Upper lobe of right lung (tissue), 1 donor: ENCODE data around the gene DEAF1. TPM values are rescaled to one million over a fixed set of nuclear protein-coding genes. Genes with fewer than 3 reads are reported as not detected.

Experiments used
- ATAC-seq: fragments of 200-7000 bp; cut with Tn5 transposase; one replicate; pipeline ENCODE4 v1.9.1; 2020; ENCODE audit warnings: mild to moderate bottlenecking, moderate library complexity
- DNase-seq: peaks from one replicate; pipeline ENCODE4 v3.0.0-alpha.2; 2020
- H3K27ac ChIP-seq: fragments of 200-600 bp; one replicate; pipeline ENCODE4 v1.8.0; 2022
- H3K27me3 ChIP-seq: fragments of 200-600 bp; one replicate; pipeline ENCODE4 v1.8.0; 2022; ENCODE audit warnings: mild to moderate bottlenecking
- H3K36me3 ChIP-seq: fragments of 200-600 bp; one replicate; pipeline ENCODE4 v1.8.0; 2022
- H3K4me1 ChIP-seq: fragments of 200-600 bp; one replicate; pipeline ENCODE4 v1.8.0; 2022
- H3K4me3 ChIP-seq: fragments of 200-600 bp; one replicate; pipeline ENCODE4 v1.8.0; 2022; ENCODE audit warnings: mild to moderate bottlenecking
- H3K9me3 ChIP-seq: fragments of 200-600 bp; one replicate; pipeline ENCODE4 v1.8.0; 2022
- intact Hi-C: fragments of 100-400 bp; cut with DNase I; formaldehyde crosslinking; loops from one replicate; pipeline ENCODE4 v1.11.0; 2022
- total RNA-seq: library from RNA; stranded (reverse); fragmentation: NEBNext Ultra II Directional; extraction: Animal tissue kit (Norgen Biotek cat#: 25700); gene quantifications from one replicate; pipeline ENCODE4 v1.2.1, GENCODE V29; 2021
- TF ChIP-seq, protein P1 (sequence below): fragments of 200-600 bp; IDR thresholded peaks from one replicate; pipeline ENCODE4 v1.8.0; 2022; ENCODE audit warnings: antibody characterized with exemption
- donor health status: DM: no; HTN: yes; CAD: no; lungs with severe emphysema.

DEAF1 gene
- total RNA-seq, 1 donor from 2014 or later = 27.1 TPM

DNA sequence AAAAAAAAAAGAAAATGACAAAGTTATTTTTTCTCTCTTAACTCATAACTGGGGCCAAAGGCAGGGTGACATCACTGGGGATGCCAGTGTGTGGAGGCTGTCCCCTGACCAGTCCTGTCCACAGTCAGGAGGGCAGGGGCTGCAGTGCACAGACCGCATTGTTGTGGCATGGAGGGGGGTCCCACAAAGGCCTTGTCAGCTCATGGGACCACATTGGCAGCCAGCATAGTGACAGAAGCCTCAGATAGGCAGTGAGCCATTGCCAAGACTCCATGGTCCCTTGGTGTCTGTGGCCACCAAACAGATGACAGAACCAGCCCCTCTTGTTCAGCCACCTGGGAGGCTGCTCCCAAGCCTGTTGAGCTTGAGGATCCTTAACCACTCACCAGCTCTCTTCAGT lies 4.7 kb upstream of the DEAF1 start:
- Histone ChIP-seq H3K36me3 (peaks cover 9% of the 10 kb centered on the region), H3K9me3 (no peaks in the 10 kb centered on the region), H3K27ac (no peak overlapping the region), H3K4me3 (no peak overlapping the region), H3K4me1 (peaks cover 39% of the 10 kb centered on the region), H3K27me3 (no peaks in the 10 kb centered on the region)
- intact Hi-C loops = no loop called here
- DNase-seq (no peak), ATAC-seq (no peak)
- TF ChIP-seq, protein P1, sequence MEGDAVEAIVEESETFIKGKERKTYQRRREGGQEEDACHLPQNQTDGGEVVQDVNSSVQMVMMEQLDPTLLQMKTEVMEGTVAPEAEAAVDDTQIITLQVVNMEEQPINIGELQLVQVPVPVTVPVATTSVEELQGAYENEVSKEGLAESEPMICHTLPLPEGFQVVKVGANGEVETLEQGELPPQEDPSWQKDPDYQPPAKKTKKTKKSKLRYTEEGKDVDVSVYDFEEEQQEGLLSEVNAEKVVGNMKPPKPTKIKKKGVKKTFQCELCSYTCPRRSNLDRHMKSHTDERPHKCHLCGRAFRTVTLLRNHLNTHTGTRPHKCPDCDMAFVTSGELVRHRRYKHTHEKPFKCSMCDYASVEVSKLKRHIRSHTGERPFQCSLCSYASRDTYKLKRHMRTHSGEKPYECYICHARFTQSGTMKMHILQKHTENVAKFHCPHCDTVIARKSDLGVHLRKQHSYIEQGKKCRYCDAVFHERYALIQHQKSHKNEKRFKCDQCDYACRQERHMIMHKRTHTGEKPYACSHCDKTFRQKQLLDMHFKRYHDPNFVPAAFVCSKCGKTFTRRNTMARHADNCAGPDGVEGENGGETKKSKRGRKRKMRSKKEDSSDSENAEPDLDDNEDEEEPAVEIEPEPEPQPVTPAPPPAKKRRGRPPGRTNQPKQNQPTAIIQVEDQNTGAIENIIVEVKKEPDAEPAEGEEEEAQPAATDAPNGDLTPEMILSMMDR = no peak

DNA sequence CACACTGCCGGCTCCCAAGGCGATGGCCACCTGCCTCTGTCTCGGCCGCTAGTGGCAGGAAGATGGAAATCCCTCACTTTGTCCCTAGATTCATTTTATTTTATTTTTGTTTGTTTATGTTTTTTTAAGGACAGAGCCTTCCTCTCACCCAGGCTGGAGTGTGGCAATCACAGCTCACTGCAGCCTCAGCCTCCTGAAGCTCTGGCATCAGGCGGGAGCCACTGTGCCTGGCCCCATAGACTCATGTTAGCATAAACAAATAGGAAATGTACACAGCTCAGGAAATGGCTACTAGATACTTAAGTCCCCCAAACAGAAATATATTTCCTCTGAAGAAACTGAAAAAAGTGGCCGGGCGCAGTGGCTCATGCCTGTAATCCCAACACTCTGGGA lies 4.1 kb upstream of the DEAF1 start:
- no peak overlapping the region for H3K4me3 ChIP-seq
- no peaks in the 10 kb centered on the region for H3K27me3 ChIP-seq
- TF ChIP-seq, protein P1 = no peak
- no peak for DNase-seq
- no peak overlapping the region for H3K27ac ChIP-seq
- peaks cover 9% of the 10 kb centered on the region for H3K36me3 ChIP-seq
- peaks cover 34% of the 10 kb centered on the region for H3K4me1 ChIP-seq
- H3K9me3 ChIP-seq = no peaks in the 10 kb centered on the region
- no peak for ATAC-seq
- intact Hi-C loops = no loop called here

DNA sequence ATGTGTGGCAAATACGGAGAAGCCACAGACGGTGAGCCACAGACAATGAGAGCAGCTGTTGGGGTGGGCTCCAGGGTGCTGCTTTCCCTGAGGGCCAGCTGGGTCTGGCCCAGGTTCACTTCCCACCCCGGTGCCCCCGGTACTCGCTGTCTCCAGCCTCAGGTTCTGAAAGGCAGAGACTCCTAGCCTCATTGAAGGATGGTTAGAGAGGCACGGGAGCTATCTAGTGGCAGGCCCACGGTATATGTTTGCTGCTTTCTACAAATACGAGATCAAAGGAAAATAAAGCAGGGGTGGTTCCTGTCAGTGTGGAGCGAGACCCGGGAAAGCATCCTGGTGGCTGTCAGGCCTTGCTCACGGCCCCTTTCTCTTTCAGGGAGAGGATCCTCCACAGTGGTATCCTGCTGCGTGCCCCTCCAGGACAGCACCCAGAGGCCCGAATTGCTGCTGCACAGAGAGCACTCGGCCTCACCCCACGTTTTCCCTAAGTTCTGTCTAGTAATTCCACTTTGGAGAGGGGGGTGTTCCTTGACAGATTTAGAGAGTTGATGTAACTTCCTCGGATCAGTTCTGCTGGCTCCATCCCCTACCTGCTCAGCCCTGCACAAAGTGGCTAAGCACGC lies 3.6 kb upstream of the DEAF1 start:
- ATAC-seq (no peak), DNase-seq (no peak)
- no peaks in the 10 kb centered on the region for H3K27me3 ChIP-seq
- no peaks in the 10 kb centered on the region for H3K9me3 ChIP-seq
- no peak overlapping the region for H3K4me3 ChIP-seq
- peaks cover 38% of the 10 kb centered on the region for H3K4me1 ChIP-seq
- peaks cover 9% of the 10 kb centered on the region for H3K36me3 ChIP-seq
- TF ChIP-seq, protein P1 = no peak
- intact Hi-C loops = no loop called here
- no peak overlapping the region for H3K27ac ChIP-seq

DNA sequence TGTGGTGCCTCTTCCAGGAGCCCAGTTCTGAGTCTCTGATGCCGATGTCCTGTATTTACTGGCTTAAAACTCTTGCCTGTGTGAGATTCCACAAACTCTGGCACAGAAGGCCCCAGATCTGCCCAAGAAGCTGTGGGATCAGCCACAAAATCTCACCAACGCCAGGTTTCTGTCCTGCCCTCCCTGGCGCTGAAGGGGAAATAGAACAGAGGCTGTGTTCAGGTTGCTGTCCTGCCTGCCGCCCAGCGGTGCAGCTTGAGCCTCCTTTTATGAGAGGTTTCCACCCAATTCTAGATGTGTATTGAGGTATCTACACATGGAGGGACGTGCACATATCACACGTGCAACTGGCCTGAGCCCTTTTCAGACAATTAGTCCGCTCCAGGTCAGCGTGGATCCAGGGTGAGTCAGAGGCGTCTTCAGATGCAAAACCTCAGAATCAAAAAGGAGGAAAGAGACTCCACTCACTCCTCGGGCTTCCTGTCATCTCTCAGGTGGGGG lies 2.8 kb upstream of the DEAF1 start:
- Histone ChIP-seq H3K27me3 (no peaks in the 10 kb centered on the region), H3K9me3 (no peaks in the 10 kb centered on the region), H3K4me1 (peaks cover 40% of the 10 kb centered on the region), H3K27ac (peak overlapping the region; percentile 99), H3K4me3 (no peak overlapping the region), H3K36me3 (peaks cover 9% of the 10 kb centered on the region)
- DNase-seq (no peak), ATAC-seq (no peak)
- intact Hi-C loops = no loop called here
- TF ChIP-seq, protein P1 = no peak

DNA sequence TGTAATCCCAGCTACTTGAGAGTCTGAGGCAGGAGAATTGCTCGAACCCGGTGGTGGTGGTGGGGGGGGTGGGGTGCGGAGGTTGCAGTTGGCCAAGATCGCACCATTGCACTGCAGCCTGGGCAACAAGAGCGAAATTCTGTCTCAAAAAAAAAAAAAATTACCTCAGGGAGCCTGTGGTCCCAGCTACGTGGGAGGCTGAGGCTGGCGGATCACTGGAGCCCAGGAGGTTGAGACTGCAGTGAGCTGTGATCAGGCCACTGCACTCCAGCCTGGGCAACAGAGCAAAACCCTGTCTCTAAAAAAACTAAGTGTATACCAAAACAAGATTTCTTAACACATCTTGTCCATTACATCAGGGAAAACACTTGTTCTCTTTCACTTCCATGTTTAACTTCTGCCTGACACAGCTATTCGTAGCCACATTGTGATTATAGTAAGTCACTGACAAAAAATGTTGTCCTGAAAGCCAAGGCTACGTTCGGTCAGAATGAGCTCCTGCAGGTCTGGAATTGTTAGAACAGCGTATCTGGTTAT lies 2.0 kb upstream of the DEAF1 start:
- TF ChIP-seq, protein P1 = no peak
- DNase-seq (no peak), ATAC-seq (no peak)
- Histone ChIP-seq H3K9me3 (no peaks in the 10 kb centered on the region), H3K4me1 (peaks cover 33% of the 10 kb centered on the region), H3K27me3 (no peaks in the 10 kb centered on the region), H3K27ac (peak overlapping the region; percentile 99), H3K36me3 (peaks cover 9% of the 10 kb centered on the region), H3K4me3 (peak overlapping the region; percentile 71)
- intact Hi-C loops = no loop called here
